HG02623 (cell line): ENCODE measurements around the gene ANKRD28.
"Not testable (repeated sequence)": the region's sequence is repeated elsewhere in the genome, so short reads cannot be mapped to it uniquely, and the experiment has no call there.

Experiments
- ATAC-seq: cut with Tn5 transposase; IDR thresholded peaks from one replicate; pipeline ENCODE4 v1.9.1; 2021; ENCODE audit warnings: moderate library complexity; ENCODE audit not compliant: unreplicated experiment

ANKRD28 gene

GRCh38 chr3:15638891-15639262 lies 158.9 kb downstream of the ANKRD28 start:
- ATAC-seq: peak; percentile 40

DNA sequence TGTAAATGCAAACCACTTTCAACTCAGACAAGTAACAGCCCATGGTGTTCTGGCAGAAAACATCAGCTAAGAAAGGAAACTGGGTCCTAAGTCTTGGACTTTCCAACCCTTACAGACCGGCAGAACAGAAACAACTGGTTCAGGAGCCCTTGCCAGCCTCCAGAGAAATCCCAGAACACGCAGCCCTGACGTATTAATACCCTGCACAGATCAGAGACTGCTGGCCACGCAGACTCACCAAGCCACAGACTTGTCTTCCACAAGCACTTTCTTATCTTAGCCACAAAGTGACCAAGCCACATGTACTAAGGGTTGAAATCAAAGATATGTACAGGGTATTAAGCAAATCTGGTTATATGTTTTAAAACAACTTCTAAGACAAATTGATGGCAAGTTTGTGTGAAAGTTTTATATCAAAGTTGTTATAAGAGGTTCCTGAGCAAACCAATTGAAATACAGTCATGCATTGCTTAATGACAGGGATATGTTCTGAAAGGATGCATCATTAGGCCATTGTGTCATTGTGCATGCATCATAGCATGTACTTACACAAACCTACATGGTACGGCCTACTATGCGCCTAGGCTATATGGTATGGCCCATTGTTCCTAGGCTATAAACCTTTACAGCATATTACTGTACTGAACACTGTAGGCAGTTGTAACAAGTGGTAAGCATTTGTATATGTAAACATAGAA lies 159.4 kb downstream of the ANKRD28 start:
- ATAC-seq: no peak

GRCh38 chr3:15637131-15637951 lies 160.4 kb downstream of the ANKRD28 start:
- no peak for ATAC-seq

- no peak for ATAC-seq
These were observed 161.6 kb downstream of the ANKRD28 start for GRCh38 chr3:15636028-15636709.

DNA sequence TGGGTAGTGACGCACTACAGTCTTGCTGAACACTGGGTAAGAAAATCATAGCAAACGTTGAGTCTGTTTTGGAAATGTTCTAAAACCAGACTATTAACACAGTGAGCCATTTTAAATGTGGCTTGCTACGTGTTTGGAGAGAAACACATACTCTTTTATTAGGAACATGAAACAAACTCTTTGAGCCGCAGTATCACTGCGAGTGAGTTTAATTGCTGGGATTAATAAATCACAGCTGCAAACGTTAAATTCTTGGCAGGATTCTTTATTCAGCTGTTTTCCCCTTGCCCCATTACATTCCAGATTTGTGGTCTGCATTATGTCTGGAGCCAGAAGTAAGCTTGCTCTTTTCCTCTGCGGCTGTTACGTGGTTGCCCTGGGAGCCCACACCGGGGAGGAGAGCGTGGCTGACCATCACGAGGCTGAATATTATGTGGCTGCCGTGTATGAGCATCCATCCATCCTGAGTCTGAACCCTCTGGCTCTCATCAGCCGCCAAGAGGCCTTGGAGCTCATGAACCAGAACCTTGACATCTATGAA lies 162.6 kb downstream of the ANKRD28 start:
- no peak for ATAC-seq

DNA sequence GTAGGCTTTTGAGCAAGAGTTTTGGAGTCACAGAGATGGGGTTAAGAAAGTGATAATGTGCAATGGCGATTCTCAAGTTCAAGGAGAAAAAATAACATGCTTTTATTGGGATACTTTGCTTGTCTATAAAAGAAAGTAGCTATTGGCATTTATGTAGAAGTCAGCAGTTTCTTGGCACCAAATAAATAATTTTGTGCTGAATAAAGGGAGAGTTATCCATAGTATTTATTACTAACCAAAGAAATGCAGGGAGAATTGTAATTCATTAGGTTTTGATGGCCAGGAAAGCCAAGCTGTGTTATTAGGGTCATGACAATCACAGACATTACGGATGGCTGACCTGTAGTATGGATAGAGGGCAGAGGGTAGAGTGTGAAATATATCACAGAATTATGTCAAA lies 163.1 kb downstream of the ANKRD28 start:
- ATAC-seq: no peak

GRCh38 chr3:15633766-15634598 lies 163.8 kb downstream of the ANKRD28 start:
- ATAC-seq: no peak

DNA sequence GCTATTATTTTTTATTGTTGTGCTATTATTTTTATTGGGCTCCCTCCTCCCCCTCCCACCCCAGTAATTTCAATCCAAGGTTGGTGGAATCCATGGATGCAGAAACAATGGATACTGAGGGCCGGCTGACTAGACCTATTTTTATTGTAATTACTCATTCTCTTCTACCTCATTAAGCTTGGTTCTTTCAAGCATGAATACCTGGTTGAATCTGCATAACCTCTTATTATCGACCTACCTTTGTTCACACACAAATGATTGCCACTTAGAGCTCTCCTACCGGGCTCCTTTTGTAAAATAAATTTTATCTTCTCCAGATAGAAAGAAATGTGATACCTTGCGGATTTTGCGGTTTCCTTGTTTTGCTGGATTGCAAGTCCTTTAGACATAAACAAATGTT lies 164.6 kb downstream of the ANKRD28 start:
- no peak for ATAC-seq

DNA sequence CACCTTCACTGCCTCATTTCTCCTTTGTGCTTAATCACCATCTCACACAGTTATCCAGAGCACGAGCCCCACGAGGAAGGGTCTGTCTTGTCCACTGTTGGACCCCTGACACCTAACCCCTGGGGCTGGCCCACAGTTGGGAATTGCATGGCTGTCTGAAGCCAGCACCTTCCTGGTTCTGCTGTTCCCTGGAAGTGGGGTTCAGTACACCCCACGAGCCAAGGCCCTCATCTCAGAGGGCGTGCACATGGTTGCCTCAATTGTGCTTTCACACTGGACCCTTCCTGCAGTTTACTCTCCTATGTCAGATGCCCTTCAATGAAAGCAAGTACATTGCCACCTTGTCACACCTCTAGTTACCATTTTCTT lies 165.6 kb downstream of the ANKRD28 start:
- no peak for ATAC-seq

DNA sequence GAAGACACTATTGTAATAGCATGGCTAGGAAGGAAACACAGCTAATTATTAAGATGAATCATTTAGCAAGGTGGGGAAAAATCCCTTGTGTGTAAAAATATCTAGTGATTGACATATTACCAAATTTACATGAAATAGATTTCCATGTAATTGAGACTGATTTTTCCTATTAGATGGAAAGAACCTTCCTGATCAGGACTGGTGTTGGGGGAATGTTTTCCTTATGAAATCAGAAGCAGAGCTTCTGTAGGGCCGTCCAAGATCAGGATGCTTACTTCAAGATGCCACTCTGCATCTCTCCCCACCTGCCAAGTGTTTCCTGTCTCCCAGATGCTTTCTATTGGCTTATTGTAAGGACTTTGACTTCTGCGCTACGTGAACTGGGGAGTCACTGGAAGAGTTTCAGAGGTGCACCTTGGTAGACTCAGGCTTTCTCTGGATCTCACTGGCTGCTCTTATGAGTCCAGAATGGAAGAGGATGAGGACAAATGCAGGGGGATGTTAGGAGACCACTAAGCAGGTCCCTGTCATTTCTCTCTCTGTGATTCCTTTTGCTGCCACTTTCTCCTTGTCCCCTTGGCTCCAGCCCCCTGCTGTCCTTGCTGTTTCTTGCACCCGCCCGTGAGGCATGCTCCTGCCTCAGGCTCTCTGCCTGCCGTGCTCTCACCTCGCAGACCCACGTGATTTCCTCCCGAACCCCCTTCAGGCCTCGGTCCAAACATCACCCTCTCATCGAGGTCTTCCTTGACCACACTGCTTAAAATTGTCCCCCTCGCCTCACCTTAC lies 166.2 kb downstream of the ANKRD28 start:
- ATAC-seq: no peak

DNA sequence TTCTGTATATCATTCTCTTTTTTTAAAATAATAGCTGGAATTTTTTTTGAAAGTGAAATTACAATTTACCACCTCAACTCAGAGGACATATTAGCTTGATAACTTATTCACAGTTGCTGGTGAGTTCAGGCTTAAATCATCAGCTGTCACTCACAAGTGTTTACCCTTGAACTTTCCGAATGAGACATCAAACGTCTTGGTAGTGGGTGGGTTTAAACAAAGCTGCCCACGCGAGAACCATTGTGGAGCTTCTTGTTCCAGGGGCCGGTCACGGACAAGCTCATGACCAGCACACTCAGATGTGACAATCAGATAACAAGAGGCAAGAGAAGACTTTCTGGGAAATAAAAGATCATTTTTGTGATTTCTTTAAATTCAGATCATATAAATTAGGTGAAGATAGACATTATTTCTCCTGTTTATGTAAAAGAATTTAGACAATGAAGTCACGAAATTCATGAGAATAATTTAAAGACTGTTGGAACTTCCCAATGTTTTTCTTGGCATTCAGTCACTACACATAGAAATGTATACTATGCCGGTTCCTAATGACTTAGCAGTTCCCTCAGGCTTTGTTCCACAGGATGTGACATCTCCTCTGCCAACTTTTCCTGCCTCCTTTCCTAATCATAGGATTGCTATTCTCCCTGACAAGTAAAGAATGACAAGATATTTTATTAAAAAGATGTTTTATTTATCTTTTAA lies 167.0 kb downstream of the ANKRD28 start:
- ATAC-seq: no peak

DNA sequence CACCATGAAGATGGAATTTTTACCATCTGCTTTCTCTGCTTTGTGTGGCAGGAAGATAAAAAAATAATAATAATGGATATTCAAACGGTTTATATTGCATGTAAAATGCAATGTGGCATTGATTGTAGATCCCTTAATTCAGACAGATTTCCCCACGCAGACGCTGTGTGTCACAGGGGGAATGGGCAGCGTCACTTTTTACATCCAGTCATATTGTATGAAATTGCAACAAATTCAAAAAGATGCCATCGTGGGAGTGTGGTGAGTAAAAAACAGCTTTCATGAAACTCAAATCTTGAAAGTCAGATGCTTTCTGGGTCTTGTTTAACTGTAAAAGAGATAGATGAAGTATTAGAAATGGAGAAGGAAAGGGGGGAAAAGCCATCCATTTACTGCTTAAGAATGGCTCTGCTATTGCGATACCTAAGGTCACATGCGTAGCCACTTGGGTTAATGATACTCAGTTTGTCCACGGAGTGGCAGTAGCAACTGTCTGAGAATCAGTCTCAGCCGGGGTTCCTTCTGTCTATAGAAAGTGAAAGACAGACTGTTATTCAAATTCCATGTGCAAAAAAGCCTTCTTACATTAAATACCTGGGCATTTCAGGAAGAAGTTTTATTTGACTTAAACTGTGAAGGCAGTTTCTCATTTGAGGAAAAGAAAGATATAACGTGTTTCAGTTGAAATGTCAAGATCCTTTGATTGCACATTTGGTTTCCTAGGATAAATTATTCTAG lies 167.8 kb downstream of the ANKRD28 start:
- ATAC-seq: peak; percentile 94

DNA sequence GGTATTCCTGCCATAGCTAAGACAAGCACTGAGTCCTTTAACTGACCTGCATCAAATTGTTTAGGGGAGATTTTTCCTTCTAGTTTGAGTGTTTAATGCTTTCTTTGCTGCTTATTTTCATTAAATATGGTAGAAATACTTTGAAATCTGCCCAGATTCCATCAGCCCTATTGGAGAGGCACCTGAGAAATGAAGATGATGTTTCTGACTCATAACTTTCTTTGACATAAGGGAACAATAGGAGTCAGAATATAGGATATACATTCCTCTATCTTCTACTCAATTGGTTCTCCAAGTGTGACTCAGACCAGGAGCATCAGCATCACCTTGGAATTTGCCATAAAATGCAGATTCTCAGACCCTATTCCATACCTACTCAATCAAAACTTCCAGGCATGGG lies 168.8 kb downstream of the ANKRD28 start:
- ATAC-seq: no peak

- ATAC-seq: no peak
These were observed 174.0 kb downstream of the ANKRD28 start for GRCh38 chr3:15623535-15624440.

GRCh38 chr3:15619659-15620464 lies 177.9 kb downstream of the ANKRD28 start:
- ATAC-seq: not testable (repeated sequence)
